HK-2 (cell line): Measurements from ENCODE around the gene EEIG2.
"Not testable (repeated sequence)": the region's sequence is repeated elsewhere in the genome, so short reads cannot be mapped to it uniquely, and the experiment has no call there.

Experiments used
- DNase-seq: peaks from one replicate; pipeline ENCODE4 v3.0.0-alpha.2; 2018; ENCODE audit not compliant: unreplicated experiment

The EEIG2 gene

DNA sequence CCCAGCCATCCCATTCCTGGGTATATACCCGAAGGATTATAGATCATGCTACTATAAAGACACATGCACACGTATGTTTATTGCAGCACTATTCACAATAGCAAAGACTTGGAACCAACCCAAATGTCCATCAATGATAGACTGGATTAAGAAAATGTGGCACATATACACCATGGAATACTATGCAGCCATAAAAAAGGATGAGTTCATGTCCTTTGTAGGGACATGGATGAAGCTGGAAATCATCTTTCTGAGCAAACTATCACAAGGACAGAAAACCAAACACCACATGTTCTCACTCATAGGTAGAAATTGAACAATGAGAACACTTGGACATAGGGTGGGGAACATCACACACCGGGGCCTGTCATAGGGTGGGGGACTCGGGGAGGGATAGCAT, 12.4 kb upstream of the EEIG2 start:
- DNase-seq, result not testable (repeated sequence)

DNA sequence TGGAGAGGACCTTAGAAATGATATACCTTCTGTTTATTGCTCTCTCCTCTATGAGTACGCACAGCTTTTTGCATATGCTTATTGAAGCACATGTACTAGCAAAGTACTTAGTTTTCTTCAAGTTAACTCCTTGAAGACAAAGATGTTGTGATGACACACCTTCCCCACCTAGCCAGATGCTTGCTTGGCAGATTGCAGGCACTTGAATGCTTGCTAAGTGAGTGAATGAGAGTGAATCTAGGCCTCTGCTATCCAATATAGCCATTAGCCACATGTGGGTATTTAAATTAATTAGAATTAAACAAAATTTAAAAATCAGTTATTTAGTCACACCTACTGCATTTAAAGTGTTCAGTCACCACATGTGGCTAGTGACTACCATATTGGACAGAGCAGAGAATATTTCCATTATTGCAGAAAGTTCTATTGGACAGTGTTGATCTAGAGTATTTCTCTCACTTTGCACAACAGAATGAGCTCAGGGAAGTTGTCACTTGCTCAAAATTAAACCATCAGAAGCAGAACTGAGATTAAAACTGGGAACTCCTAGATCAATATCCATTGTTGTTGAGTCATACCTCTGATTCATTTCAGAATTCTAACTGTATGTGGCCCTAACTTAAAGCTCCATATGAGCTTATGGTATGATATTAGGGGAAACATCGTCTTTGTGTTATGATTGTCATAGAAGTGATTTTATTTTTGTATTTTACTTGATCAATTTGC, 8.6 kb upstream of the EEIG2 start:
- no peak for DNase-seq

DNA sequence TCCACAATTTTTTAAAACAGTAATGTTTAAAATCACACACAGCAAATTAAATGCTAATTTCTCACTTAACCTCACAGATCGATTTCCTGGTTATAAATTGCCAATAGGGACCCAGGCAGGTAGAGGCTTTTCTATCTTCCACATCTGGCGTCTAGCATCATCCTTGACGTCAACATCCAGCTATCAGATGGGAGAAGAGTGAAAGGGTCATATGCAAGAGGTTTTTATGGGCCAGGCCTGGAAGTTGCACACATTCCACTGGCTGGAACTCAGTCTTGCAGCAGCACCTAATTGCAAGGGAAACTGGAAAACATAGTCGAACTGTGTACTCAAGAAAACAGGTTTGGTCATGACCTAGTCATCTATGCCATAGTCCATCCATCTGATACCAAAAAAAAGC, 6.0 kb upstream of the EEIG2 start:
- DNase-seq, result no peak

DNA sequence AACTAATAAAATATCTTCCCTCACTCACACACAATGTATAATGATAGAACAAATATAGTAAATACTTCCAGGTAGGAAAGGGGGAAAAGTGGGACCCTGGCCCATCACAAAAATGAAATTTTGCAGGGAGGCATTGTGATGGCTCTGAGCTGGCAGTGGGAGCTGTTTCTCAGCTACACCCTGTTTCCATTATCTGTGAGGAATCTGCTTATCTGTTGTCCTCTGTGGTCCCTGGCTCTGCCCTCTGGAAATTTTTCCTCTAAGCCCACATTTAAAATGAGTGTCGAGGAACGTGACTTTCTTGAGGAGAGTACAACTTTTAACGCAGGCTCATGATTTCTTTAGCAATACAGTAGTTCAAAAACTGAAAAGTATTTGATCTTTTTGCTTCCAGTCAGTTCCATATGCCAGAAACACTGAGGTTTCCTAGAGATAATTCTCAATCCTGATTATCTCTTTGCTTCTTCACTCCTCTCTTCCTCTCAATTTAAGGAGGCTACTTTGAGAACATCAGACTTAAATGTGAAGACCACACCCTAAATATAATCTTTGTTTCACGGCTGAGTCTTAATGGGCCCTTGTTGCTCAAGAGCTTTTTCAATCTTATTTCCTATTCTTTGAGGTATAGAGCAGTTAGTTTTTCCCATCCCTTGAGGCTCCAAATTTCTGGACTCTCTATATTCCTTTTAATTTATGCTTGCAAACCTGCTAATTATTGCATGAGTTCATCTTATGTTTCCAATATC, 5.0 kb upstream of the EEIG2 start:
- DNase-seq, result no peak

DNA sequence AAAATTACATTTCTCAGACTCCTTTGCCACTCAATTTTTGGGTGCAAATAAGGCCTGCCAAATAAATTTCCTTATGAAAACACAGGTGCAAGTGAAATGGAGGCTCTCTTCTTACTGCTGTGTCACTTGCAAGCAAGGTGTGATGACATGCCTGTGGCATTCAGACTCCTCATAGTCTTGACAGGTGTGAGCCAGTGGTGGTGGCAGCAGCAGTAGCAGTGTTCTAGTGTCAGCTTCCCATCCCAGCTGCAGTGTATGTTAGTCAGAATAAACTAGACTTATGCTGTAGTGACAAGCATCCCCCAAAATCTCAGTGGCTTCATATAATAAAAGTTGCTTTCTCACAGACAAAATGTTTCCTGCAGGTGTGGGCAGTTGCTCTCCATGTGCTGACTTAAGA, 3.8 kb upstream of the EEIG2 start:
- no peak for DNase-seq

DNA sequence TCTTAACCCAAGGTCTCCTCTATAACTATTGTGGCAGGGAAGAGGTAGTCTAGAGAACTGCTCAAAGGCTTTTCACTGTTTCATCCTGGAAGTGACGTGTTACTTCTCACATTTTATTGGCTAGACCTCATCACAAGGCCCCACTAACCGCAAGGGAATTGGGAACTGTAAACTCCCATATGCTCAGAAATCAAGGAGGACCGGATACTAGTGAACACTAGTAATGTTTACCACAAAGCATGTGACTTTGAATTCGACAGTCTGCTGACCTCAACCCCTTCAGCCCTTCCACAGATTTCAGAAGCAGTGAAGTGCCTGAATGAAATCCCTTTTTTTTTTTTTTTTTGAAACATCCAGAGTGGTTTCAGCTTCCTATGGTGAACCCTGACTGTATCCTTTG, 3.4 kb upstream of the EEIG2 start:
- no peak for DNase-seq

DNA sequence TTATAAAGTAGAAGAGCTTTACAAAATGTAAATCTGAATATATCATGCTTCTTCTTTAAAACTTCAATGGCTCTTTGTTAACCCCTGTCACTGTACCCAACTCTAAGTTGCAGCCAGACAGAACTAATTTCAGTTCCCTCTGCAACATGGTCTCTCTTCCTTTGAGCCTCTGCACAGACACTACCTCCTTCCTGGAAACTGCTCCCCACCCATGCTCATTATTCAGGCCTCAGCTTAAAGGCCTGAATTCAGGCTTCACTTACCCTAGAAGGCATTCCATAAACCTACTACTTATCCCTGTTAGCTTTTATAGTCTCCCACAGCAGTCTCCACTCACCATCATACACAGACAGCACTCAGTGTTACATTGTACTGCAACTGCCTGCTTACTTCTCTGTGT, 2.6 kb upstream of the EEIG2 start:
- no peak for DNase-seq

DNA sequence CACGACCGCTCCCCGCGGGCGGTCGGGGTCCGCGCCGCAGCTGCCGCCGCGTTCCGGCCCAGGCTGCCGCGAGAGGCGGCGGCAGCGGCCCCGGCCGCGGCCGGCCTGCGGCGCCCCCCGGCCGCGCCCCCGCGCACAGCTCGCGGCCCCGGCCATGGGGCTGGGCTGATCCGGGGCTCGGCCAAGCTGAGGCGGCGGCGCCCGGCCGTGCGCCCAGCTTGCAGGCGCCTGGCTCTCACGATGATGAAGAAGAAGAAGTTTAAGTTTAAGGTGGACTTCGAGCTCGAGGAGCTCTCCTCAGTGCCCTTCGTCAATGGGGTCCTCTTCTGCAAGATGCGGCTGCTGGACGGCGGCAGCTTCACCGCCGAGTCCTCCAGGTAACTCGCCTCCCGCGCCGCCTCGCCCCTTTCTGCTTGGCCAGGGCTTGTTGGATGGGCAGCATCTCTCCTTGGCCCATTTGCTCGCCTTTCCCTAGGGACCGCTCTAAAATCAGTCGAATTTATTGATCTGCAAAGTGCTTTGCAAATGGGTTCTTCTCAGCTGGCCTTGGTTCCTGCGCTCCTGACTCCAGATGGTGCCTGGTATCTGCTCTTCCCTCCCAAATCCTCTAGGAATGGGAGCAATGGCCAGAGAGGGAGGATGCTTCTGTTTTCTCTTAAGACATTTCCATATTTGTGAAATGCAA, 431 bp downstream of the EEIG2 start:
- DNase-seq, result peak; percentile 52

DNA sequence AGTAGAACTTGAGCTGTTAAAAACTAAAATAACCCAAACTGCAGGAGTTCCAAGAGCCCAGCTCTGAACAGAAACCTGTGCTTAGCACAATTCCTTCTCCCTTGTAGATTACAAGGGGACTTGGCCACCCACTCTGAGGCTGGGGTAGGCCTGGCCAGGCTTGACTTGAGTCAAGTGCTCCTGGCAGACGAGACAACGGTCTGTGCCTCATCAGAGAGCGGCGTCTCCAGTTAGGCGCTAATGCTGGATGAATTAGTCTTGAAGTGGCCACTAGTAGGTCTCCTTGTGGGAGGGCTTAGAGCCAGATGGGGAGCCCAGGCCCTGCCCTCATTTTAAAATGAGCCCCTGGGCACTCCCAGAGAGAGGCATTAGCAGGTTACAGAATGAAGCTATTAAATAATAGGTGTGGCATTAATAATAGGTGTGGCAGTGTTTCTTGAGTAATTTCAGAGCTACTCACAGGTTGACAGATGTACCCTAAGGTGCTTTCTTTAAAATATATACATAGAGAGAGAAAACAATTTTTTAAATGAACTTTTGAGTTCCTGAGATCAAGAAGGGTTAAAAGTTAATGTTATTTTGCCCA, 1.1 kb downstream of the EEIG2 start:
- peak; percentile 44 for DNase-seq

DNA sequence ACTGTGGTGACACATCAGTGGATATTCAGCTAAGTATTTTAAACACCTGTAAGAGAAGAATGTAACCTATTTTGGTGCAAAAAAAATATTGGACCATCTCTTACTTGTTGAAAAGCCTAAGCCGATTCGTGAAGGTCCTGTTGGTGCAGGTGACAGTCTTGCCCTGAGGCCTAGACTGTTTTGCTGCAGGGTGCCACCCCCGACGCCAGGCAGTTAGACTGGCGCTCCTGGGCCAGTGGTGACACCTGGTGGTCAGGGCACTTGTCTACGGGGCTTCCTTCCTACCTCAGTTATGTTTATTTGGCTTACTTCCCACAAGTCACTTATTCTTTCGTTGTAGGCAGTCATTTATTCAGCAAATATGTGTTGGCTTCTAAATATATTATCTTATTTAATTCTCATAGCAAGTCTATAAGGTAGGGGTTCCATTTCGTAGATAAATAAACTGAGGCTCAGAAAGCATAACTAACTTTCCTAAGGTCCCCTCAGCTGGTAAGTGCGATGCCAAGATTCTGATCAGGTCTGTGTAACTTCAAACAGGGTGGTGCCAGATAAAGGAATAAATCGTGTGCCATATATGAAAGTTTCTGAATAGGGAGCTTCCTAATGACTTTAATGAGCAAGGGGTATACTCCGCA, 1.9 kb downstream of the EEIG2 start:
- peak; percentile 66 for DNase-seq

DNA sequence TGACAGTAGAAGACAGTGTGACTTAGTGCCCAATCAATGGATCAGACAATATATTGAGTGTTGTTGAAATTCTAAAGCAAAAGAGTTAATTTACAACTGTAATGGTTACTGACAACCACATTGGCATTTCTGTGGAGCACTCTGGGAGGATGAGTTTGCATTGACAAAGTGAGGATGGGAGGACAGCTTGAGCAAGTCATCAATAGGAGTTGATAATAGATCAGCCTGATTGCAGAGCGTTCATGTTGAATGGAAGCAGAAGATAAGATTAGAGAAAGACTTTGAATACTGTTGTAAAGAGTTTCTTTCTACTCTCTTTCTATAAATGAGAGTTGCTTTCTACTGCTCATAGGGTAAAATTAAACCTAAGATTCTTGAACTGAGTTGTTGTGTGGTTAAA, 3.9 kb downstream of the EEIG2 start:
- no peak for DNase-seq

DNA sequence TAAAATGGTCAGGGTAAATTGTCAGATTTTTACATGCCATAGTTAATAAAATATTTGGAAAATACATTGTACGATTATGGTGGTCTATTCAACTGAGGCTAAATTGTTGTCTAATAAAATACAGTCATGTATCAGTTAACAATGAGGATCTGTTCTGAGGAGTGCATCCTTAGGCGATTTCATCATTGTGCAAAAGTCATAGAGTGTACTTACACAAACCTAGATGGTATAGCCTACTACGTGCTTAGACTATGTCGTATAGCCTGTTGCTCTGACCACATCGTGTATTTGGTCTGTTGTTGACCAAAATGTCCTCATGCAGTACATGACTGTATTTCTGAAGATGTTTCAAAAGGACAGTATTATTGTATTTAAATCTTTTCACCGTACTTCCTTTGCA, 5.2 kb downstream of the EEIG2 start:
- no peak for DNase-seq

DNA sequence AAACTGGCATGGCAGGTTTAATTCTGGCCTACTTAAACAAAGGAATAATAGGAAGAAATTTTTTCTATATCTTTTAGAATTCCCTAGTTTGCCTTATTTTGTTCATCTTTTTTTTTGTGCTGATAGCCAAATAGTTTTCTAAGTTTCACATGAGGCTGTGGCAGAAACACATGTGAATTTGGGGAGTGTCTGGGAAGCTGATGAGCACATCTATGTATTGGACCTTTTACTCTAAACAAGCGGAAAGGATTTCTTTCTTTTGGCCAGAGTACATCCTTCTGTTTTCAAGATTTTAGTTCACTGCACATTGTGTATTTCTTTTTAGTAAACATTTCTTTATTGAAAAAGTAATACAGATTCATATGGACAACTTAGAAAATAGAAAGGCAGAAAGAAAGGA, 5.6 kb downstream of the EEIG2 start:
- DNase-seq, result no peak

DNA sequence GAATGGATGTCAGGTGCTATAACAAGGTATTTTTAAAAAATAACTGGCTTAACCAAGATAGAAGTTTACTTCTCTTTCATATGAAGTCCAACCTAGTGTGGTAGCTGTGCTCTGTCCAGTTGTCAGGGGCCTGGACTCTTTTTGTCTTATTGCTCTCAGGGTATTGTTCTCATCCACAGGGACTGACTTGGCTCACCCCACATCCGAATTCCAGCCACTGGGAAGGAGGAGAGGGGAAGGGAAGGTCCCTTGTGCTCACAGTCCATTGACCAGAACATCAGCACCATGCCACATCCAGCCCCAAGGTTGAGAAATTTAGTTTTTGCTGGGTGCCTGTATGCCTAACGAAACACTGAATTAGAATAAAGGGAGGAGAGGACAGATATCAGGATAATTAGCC, 8.7 kb downstream of the EEIG2 start:
- DNase-seq, result no peak

DNA sequence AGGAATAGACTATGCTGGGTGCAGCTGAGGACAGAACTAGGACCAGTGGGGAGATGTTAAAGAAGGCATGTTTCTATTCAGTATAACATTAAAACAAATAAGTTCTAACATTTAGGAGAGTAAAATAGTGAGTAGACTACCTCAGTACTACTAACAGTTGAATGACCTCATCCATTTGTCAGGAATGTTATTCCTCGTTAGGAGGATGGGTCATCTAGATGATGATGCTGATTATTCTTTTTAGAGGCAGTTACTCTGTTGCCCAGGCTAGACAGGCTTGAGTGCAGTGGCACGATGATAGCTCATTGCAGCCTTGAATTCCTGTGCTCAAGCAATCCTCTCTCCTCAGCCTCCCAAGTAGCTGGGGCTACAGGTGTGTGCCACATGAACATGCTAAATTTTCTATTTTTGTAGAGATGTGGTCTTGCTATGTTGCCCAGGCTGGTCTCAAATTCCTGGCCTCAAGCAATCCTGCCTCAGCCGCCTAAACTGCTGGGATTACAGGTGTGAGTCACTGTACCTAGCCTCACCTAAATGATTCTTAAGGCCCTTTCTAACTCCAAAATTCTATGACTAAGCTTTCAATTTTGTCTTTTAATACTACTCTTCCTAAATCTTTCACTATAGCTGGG, 9.3 kb downstream of the EEIG2 start:
- no peak for DNase-seq

DNA sequence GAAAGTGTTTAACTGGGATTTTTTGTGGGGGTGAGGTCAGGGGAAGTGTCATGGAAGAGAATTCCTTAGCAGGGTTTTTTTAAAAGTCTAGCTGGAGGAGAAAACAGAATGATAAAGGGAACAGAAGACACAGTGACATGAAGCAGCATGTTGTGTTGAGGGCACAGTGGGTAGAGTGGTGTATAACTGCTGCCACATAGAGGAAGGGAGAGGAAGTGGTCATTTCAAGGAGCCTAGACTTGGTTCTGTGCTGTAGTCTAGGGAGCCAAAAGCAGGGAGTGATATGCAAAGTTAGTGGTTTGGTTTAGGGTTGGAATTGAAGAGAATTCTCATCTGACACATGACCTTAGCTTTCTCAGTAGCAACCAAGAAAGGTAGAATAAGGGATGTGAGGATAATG, 10.2 kb downstream of the EEIG2 start:
- no peak for DNase-seq

DNA sequence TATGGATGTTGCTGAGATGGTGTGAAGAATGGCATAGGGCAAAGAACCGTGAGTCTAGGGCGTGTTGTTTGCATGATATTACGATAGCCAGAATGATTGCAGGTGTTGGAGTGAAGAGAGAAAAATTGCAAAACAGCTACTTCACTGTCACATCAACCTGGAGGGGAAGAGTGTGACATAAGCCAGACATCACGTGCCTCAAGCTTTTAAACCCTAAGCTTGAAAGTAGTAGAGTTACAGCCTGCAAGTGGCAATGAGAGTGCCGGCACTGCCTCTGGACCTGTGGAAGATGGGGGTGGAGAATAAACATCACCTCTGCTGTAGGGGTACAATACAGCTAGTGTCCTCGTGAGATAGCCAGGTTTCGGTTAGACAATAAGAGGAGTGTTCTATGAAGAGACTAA, 11.1 kb downstream of the EEIG2 start:
- no peak for DNase-seq

DNA sequence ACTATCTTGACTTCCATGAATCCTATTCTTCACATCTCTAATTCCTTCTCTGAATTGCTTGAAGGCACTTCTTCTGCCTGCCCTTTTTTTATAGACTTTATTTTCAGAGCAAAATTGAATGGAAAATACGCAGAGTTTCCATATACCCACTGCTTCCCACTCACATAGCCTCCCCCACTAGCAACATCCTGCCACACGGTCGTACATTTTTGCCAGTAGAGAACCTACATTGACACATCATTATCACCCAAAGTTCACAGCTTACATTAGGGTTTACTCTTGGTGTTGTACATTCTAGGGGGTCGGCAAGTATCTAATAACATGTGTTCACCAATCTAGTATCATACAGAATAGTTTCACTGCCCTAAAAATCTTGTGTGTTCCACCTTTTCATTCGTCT, 12.3 kb downstream of the EEIG2 start:
- no peak for DNase-seq

DNA sequence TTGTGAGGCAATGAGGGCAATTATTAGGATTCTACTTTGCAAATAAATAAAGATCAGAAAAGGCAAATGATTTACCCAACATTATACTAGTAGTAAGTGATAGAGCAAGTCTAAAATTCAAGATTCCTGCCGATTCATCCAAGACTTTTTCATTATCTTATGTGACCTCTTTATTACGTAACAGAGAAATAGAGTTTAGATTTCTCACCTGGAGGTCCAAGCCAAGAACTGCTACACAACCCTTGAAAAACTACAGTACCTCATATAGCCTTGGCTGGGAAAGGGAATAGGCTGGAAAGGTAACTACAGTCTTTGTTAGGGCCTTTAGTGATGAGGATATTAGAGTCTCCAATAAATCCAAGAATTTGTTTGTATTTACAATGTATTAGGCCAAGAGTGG, 13.3 kb downstream of the EEIG2 start:
- DNase-seq, result no peak

DNA sequence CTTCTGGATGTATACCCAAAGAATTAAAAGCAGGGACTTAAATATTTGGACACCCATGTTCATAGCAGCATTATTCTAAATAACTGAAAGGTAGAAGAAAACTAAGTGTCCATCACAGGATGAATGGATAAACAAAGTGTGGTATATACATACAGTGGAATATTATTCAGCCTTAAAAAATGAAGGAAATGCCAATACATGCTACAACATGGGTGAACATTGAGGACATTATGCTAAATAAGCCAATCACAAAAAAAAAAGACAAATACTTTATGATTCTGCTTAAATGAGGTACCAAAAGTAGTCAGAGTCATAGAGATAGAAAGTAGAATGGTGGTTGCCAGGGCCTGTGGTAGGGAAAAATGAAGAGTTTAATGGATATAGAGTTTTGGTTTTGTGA, 14.1 kb downstream of the EEIG2 start:
- no peak for DNase-seq

DNA sequence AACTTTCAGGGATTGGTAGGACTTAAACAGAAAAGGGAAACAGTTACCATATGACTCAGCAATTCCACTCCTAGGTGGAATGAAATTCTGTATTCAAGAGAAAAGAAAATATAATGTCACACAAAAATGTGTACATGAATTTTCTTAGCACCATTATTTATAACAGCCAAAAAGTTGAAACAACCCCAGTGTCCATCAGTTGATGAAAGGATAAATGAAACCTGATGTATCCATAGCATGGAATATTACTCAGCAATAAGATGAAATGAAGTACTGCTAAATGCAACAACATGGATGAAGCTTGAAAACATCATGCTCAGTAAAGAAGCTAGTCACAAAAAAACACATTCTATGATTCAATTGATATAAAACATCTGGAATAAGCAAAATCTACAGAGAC, 15.5 kb downstream of the EEIG2 start:
- no peak for DNase-seq
